Keratinocyte (primary cell): Measurements from ENCODE around the gene DPP10. TPM values are rescaled to one million over a fixed set of nuclear protein-coding genes. Genes with fewer than 3 reads are reported as not detected.

Experiments used
- DNase-seq: peaks from one replicate; pipeline ENCODE4 v3.0.0-alpha.2; 2011; ENCODE audit warnings: low read depth, missing footprints, low spot score
- FAIRE-seq: peaks from 2 replicates; lab custom pipeline; 2011; peaks lifted over from hg19 to GRCh38; lab: Jason Lieb, UNC
- H2AFZ ChIP-seq: 2 replicates; pipeline ENCODE4 v1.6.0; 2012; ENCODE audit warnings: low read length, control low read depth, inconsistent platforms; ENCODE audit not compliant: control insufficient read depth
- H3K27ac ChIP-seq: 2 replicates; pipeline ENCODE4 v1.5.1; 2011; ENCODE audit warnings: low read length; ENCODE audit not compliant: control insufficient read depth, insufficient read depth
- H3K27me3 ChIP-seq: 3 replicates; pipeline ENCODE4 v1.6.0; 2011; ENCODE audit warnings: low read length; ENCODE audit not compliant: control insufficient read depth, insufficient read depth; ENCODE audit errors: extremely low read depth
- H3K36me3 ChIP-seq, 2 experiments: 2 replicates in 1 of 2; 3 replicates in 1 of 2; pipeline ENCODE4 v1.5.1; 2011; ENCODE audit warnings: low read length in 2 of 2, mild to moderate bottlenecking in 1 of 2; ENCODE audit not compliant: control insufficient read depth in 2 of 2, insufficient read depth in 2 of 2; ENCODE audit errors: extremely low read depth in 1 of 2
- H3K4me1 ChIP-seq: 3 replicates; pipeline ENCODE4 v1.5.1; 2011; ENCODE audit warnings: low read length; ENCODE audit not compliant: control insufficient read depth, insufficient read depth; ENCODE audit errors: extremely low read depth
- H3K4me2 ChIP-seq: 3 replicates; pipeline ENCODE4 v1.6.0; 2011; ENCODE audit warnings: low read depth, low read length; ENCODE audit not compliant: control insufficient read depth, insufficient read depth; ENCODE audit errors: extremely low read depth
- H3K4me3 ChIP-seq, 3 experiments: fragments of 200-600 bp in 1 of 3; sonication (generic) in 1 of 3; 2 replicates in 2 of 3; 3 replicates in 1 of 3; pipeline ENCODE4 v1.5.1; 2011 to 2016; ENCODE audit warnings: low read length in 3 of 3, mild to moderate bottlenecking in 3 of 3, control low read depth in 2 of 3, inconsistent platforms in 1 of 3, low read depth in 1 of 3, mixed read lengths in 1 of 3, mixed run types in 1 of 3, moderate library complexity in 1 of 3; ENCODE audit not compliant: control insufficient read depth in 2 of 3, insufficient read depth in 2 of 3; ENCODE audit errors: extremely low read depth in 1 of 3
- H3K79me2 ChIP-seq: 2 replicates; pipeline ENCODE4 v1.6.0; 2012; ENCODE audit warnings: low read length; ENCODE audit not compliant: control insufficient read depth, insufficient read depth
- H3K9ac ChIP-seq: 3 replicates; pipeline ENCODE4 v1.6.0; 2011; ENCODE audit warnings: low read length; ENCODE audit not compliant: control insufficient read depth, insufficient read depth; ENCODE audit errors: extremely low read depth
- H3K9me1 ChIP-seq: 3 replicates; pipeline ENCODE4 v1.6.0; 2011; ENCODE audit warnings: low read length; ENCODE audit not compliant: control insufficient read depth, insufficient read depth; ENCODE audit errors: extremely low read depth
- H3K9me3 ChIP-seq: 2 replicates; pipeline ENCODE4 v1.5.1; 2012; ENCODE audit warnings: low read depth, low read length; ENCODE audit not compliant: control insufficient read depth
- H4K20me1 ChIP-seq: 3 replicates; pipeline ENCODE4 v1.6.0; 2011; ENCODE audit warnings: low read length; ENCODE audit not compliant: control insufficient read depth, insufficient read depth; ENCODE audit errors: extremely low read depth
- EZH2 ChIP-seq: IDR thresholded peaks from one replicate; pipeline ENCODE4 v1.6.1; 2012; ENCODE audit warnings: inconsistent platforms, mild to moderate bottlenecking, low read length, moderate library complexity
- dilution Hi-C: fragments of 300-500 bp; cut with MboI; formaldehyde crosslinking; loops from one replicate; pipeline ENCODE4 v1.7.0; 2020; ENCODE audit warnings: low sequenced_read_pairs; ENCODE audit not compliant: extremely low pct_ligation_motif_present
- polyA plus RNA-seq, 5 experiments: library from polyadenylated mRNA; depleted of rRNA in 3 of 5; stranded (reverse) in 3 of 5; stranded (forward) in 1 of 5; unstranded in 1 of 5; fragments of >200 nt; gene quantifications; 1 replicate in 1 of 5; 2 replicates in 3 of 5; 3 replicates in 1 of 5; pipeline versions ENCODE4 v1.2.1 to v1.2.3, GENCODE V29; 2011 to 2012; ENCODE audit warnings: missing spikeins in 2 of 5, low read depth in 1 of 5, low replicate concordance in 1 of 5
- TF ChIP-seq, protein P1 (sequence below), 3 experiments: IDR thresholded peaks in 1 of 3; conservative IDR thresholded peaks in 1 of 3; optimal IDR thresholded peaks in 1 of 3; 2 replicates in 2 of 3; 3 replicates in 1 of 3; pipeline versions ENCODE3 to v1.5.1; 2011; ENCODE audit warnings: low read length in 3 of 3, mild to moderate bottlenecking in 3 of 3, moderate library complexity in 2 of 3, control low read depth in 1 of 3, inconsistent platforms in 1 of 3; ENCODE audit not compliant: insufficient read depth in 2 of 3; ENCODE audit errors: extremely low read depth in 1 of 3

The DPP10 gene
- polyA plus RNA-seq, 1 donor (not counting 4 experiments of a cell fraction or from before 2014, with no cell fraction given): not detected

DNA sequence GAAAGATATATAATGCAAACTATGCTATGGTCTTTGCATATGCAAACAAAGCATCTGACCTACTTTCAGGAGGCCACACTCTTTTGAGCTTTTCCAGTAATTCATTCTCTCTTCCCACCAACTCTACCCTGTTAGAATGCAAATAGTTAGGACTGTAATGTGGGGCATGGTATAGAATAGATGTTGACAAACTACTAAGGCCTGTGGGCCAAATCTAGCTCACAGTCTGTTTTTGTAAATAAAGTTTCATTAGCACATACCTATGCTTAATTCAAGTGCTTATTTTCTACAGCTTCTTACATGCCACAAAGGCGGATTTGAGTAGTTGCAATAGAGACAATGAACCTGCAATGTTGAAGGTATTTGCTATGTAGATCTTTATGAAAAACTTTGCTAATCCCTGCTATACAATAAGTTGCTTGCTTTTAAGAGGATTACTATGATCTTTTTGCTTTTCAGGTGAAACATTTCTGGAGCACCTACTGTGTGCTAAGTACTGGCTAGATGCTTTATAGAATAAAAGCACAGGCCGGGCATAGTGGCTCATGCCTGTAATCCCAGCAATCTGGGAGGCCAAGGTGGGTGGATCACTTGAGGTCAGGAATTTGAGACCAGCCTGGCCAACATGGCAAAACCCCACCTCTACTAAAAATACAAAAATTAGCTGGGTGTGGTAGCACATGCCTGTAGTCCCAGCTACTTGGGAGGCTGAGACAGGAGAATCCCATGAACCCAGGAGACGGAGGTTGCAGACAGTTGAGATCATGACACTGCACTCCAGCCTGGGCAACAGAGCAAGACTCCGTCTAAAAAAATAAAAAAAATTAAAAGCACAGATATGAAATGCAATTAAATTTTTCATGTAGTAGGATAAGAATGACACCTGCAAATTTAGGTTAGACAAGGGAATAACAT lies 267.8 kb downstream of the DPP10 start:
- H3K9ac ChIP-seq: no peak overlapping the region
- H3K27ac ChIP-seq: no peak overlapping the region
- no peaks in the 10 kb centered on the region for H3K36me3 ChIP-seq
- no peak for FAIRE-seq
- dilution Hi-C loops: no loop called here
- H3K4me3 ChIP-seq: no peak overlapping the region
- TF ChIP-seq, protein P1, sequence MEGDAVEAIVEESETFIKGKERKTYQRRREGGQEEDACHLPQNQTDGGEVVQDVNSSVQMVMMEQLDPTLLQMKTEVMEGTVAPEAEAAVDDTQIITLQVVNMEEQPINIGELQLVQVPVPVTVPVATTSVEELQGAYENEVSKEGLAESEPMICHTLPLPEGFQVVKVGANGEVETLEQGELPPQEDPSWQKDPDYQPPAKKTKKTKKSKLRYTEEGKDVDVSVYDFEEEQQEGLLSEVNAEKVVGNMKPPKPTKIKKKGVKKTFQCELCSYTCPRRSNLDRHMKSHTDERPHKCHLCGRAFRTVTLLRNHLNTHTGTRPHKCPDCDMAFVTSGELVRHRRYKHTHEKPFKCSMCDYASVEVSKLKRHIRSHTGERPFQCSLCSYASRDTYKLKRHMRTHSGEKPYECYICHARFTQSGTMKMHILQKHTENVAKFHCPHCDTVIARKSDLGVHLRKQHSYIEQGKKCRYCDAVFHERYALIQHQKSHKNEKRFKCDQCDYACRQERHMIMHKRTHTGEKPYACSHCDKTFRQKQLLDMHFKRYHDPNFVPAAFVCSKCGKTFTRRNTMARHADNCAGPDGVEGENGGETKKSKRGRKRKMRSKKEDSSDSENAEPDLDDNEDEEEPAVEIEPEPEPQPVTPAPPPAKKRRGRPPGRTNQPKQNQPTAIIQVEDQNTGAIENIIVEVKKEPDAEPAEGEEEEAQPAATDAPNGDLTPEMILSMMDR (optimal IDR thresholded peaks at IDR 0.05 in 1 of 3, IDR thresholded peaks at IDR 0.05 in 1 of 3, conservative IDR thresholded peaks at IDR 0.05 in 1 of 3; ENCODE audit: extremely low read depth in 1 of 3, insufficient read depth in 2 of 3, low read length in 3 of 3): no peak
- TF ChIP-seq EZH2: no peak
- no peak overlapping the region for H3K4me2 ChIP-seq
- H2AFZ ChIP-seq: no peak overlapping the region
- H4K20me1 ChIP-seq: no peaks in the 10 kb centered on the region
- no peaks in the 10 kb centered on the region for H3K9me1 ChIP-seq
- no peaks in the 10 kb centered on the region for H3K27me3 ChIP-seq
- DNase-seq: no peak
- H3K4me1 ChIP-seq: no peaks in the 10 kb centered on the region
- H3K79me2 ChIP-seq: no peaks in the 10 kb centered on the region
- no peaks in the 10 kb centered on the region for H3K9me3 ChIP-seq

DNA sequence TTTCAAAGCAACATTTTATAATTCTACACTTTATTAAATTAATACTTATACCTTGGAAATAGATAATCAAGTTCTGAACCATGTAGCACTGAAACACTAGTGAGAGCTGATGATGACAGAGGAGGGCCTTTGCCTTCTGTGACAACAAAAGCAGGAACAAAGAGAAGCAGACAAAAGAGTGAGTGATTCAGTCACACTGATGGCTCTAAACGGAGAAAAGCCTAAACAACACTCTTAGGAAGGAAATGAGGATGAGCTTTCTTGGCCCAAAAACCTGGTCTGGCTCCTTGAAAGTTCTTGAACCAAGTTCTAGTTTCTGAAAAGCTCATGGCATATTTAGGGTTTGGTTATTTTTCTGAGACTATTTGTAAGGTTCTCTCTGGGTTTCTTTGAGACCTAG lies 271.9 kb downstream of the DPP10 start:
- no peaks in the 10 kb centered on the region for H3K27me3 ChIP-seq
- DNase-seq (no peak), FAIRE-seq (no peak)
- H2AFZ ChIP-seq: no peak overlapping the region
- dilution Hi-C loops: no loop called here
- no peaks in the 10 kb centered on the region for H3K79me2 ChIP-seq
- no peak for TF ChIP-seq EZH2
- TF ChIP-seq, protein P1 (optimal IDR thresholded peaks at IDR 0.05 in 1 of 3, IDR thresholded peaks at IDR 0.05 in 1 of 3, conservative IDR thresholded peaks at IDR 0.05 in 1 of 3; ENCODE audit: extremely low read depth in 1 of 3, insufficient read depth in 2 of 3, low read length in 3 of 3): no peak
- H3K36me3 ChIP-seq: no peaks in the 10 kb centered on the region
- no peak overlapping the region for H3K9ac ChIP-seq
- no peak overlapping the region for H3K4me2 ChIP-seq
- no peaks in the 10 kb centered on the region for H4K20me1 ChIP-seq
- no peaks in the 10 kb centered on the region for H3K4me1 ChIP-seq
- no peaks in the 10 kb centered on the region for H3K9me3 ChIP-seq
- no peak overlapping the region for H3K27ac ChIP-seq
- H3K9me1 ChIP-seq: no peaks in the 10 kb centered on the region
- H3K4me3 ChIP-seq: no peak overlapping the region
